KMS-11 (cell line): ENCODE data around the gene ZNF92.

Source experiments
- H2AFZ ChIP-seq: fragments of 200-600 bp; sonication (generic); 2 replicates; pipeline ENCODE4 v1.6.1; 2016; ENCODE audit warnings: antibody characterized with exemption, mixed run types, low read depth
- H3K27ac ChIP-seq: fragments of 200-600 bp; sonication (generic); 2 replicates; pipeline ENCODE4 v1.6.1; 2016; ENCODE audit warnings: mild to moderate bottlenecking, mixed run types
- H3K27me3 ChIP-seq: fragments of 200-600 bp; sonication (generic); 2 replicates; pipeline ENCODE4 v1.6.1; 2017; ENCODE audit warnings: mild to moderate bottlenecking, low read depth, mixed run types, moderate library complexity; ENCODE audit not compliant: insufficient read depth
- H3K36me3 ChIP-seq: fragments of 200-600 bp; sonication (generic); 2 replicates; pipeline ENCODE4 v1.6.1; 2017; ENCODE audit warnings: mild to moderate bottlenecking, mixed run types; ENCODE audit not compliant: insufficient read depth
- H3K4me1 ChIP-seq: fragments of 200-600 bp; sonication (generic); 2 replicates; pipeline ENCODE4 v1.6.1; 2016; ENCODE audit warnings: mild to moderate bottlenecking, low read depth, mixed run types; ENCODE audit not compliant: poor library complexity, severe bottlenecking
- H3K4me2 ChIP-seq: fragments of 200-600 bp; sonication (generic); 2 replicates; pipeline ENCODE4 v1.7.0; 2016; ENCODE audit warnings: mild to moderate bottlenecking, mixed run types
- H3K4me3 ChIP-seq: fragments of 200-600 bp; sonication (generic); IDR thresholded peaks from 2 replicates; pipeline ENCODE4 v1.6.1; 2017; ENCODE audit warnings: low read depth, low read length, mixed read lengths; ENCODE audit not compliant: insufficient read depth
- H3K79me2 ChIP-seq: fragments of 200-600 bp; sonication (generic); 2 replicates; pipeline ENCODE4 v1.6.1; 2016; ENCODE audit warnings: low read depth, mixed run types; ENCODE audit not compliant: insufficient read depth
- H3K9ac ChIP-seq: fragments of 200-600 bp; sonication (generic); 2 replicates; pipeline ENCODE4 v1.6.1; 2016; ENCODE audit warnings: mild to moderate bottlenecking, mixed run types
- H4K20me1 ChIP-seq: fragments of 200-600 bp; sonication (generic); 2 replicates; pipeline ENCODE4 v1.6.1; 2016; ENCODE audit warnings: mild to moderate bottlenecking, mixed run types; ENCODE audit not compliant: insufficient read depth
- CTCF ChIP-seq: fragments of 200-600 bp; sonication (generic); conservative IDR thresholded peaks from 2 replicates; pipeline ENCODE4 v1.6.1; 2017; ENCODE audit warnings: low read depth, mild to moderate bottlenecking, antibody characterized with exemption, low read length, moderate library complexity, mixed read lengths

ZNF92 gene

GRCh38 chr7:65448816-65449504 is 75.3 kb downstream of the ZNF92 start:
- no peaks in the 10 kb centered on the region for H3K27me3 ChIP-seq
- H3K36me3 ChIP-seq = no peaks in the 10 kb centered on the region
- no peak for TF ChIP-seq CTCF
- H3K4me2 ChIP-seq = no peak overlapping the region
- no peaks in the 10 kb centered on the region for H3K79me2 ChIP-seq
- H4K20me1 ChIP-seq = no peaks in the 10 kb centered on the region
- H3K4me3 ChIP-seq = no peak overlapping the region
- H3K4me1 ChIP-seq = no peaks in the 10 kb centered on the region
- H3K27ac ChIP-seq = no peak overlapping the region
- H2AFZ ChIP-seq = no peak overlapping the region
- H3K9ac ChIP-seq = no peak overlapping the region

GRCh38 chr7:65449505-65449852 is 75.8 kb downstream of the ZNF92 start:
- no peaks in the 10 kb centered on the region for H4K20me1 ChIP-seq
- H3K27me3 ChIP-seq = no peaks in the 10 kb centered on the region
- no peak overlapping the region for H3K4me3 ChIP-seq
- H3K9ac ChIP-seq = no peak overlapping the region
- no peaks in the 10 kb centered on the region for H3K4me1 ChIP-seq
- H3K36me3 ChIP-seq = no peaks in the 10 kb centered on the region
- H3K4me2 ChIP-seq = no peak overlapping the region
- H2AFZ ChIP-seq = no peak overlapping the region
- H3K79me2 ChIP-seq = no peaks in the 10 kb centered on the region
- no peak overlapping the region for H3K27ac ChIP-seq
- no peak for TF ChIP-seq CTCF
